HG02571 (cell line): ENCODE measurements around the gene HDAC7.
A peak's percentile ranks its signal among the peaks of the same experiment; 100 is the strongest.

ENCODE experiments used
- ATAC-seq: cut with Tn5 transposase; IDR thresholded peaks from one replicate; pipeline ENCODE4 v1.9.1; 2021; ENCODE audit warnings: mild to moderate bottlenecking, moderate library complexity; ENCODE audit not compliant: unreplicated experiment

Gene HDAC7

GRCh38 chr12:47783024-47783755 is 36.5 kb downstream of the HDAC7 start:
- ATAC-seq, result no peak

- no peak for ATAC-seq
Observed at GRCh38 chr12:47782372-47782770, 37.3 kb downstream of the HDAC7 start.

GRCh38 chr12:47781479-47782371 is 38.0 kb downstream of the HDAC7 start:
- no peak for ATAC-seq

- ATAC-seq, result no peak
Observed at GRCh38 chr12:47779943-47780504, 39.7 kb downstream of the HDAC7 start.

DNA sequence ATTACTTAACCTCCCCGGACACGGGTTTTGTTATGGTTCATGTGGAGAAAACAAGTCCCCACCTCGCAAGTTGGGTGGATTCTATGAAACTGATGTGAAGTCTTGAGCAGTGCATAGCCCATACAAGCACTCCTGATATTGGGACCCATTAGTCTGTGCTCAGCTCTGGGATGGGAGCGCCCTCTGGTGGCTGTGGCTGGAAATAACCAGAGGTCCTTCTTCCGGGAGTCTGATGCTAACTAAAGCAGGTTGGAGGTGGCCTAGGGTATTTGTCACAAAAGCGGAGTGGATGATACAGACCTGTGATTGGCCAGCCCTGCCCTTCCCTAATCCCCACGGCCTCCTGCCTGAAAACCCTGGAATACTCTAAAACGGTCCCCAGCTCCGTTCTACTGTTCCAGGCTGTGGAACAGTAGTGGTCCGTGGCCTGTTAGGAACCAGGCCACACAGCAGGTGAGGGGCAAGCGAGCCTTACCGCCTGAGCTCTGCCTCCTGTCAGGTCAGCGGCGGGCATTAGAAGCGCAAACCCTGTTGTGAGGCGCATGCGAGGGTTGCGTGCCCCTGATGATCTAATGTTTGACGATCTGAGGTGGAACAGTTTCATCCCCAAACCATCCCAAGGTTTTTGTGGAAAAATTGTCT is 40.3 kb downstream of the HDAC7 start:
- peak; percentile 69 for ATAC-seq

DNA sequence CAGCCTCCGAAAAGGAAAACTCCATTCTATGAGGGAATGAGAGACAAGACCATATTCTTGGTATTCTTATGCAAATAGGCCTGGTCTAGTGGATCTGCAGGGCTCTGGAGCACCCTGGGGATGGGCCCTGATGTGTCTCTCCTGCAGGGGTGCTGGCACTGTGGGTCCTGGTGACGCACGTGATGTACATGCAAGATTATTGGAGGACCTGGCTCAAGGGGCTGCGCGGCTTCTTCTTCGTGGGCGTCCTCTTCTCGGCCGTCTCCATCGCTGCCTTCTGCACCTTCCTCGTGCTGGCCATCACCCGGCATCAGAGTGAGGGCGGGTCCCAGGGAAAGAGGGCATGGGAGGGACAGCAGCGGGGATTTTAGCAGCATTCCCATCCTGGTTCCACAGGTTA is 40.8 kb downstream of the HDAC7 start:
- no peak for ATAC-seq

DNA sequence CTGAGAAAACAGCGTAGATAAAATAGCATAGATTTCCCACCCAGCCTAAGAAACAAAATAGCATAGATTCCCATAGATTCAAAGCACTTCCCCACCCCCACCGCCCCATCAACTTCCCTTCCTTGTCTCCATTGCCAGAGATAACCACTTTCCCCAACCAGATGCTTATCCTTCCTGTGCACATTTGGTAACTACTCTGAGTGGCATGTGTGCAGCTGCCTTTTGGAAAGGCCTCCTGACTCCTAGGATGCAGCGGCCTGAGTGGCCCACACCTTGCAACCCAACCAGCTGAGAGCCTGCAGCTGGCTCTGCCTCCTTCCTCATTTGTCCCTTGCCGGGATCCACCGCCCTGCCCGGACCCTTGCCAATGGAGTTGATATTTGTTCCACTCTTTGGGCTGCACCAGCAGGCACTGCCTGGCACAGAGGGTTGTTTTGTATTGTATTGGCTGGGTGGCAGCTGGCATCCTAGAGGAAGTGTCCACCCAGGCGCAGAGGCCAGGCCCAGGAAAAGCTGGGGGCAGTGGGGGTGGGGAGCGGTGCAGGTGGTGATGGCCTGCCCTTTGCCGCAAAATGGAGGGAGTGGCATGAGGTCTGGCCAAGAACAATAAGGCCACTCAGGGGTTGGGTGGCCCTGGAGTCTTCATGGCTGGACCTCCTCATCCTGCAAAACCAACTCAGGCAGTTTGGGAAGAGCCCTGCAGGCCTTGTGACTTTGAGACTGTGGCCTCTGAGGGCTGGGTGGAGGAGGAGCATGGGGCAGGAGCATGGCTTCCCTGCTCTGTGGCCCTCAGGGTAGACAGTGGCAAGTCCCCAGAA is 41.8 kb downstream of the HDAC7 start:
- ATAC-seq, result no peak

DNA sequence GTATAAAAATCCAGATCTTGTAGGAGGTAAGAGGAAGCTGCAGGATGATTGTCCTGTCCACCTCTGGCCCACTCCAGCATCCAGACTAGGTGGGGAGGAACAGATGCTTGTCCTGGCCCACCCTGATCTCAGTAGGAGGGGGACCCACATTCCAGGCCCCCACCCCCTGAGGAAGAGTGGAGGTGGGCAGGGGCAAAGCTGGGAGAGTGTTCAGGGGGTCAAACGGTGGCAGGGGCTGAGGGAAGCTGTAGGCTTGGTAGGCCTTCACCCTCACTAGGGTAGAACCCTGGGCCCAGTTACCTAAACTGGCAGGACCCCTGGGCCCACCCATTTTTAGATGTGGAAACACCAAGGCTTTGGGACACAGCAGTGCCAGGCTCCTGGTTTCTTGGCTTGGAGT is 42.6 kb downstream of the HDAC7 start:
- ATAC-seq, result no peak

DNA sequence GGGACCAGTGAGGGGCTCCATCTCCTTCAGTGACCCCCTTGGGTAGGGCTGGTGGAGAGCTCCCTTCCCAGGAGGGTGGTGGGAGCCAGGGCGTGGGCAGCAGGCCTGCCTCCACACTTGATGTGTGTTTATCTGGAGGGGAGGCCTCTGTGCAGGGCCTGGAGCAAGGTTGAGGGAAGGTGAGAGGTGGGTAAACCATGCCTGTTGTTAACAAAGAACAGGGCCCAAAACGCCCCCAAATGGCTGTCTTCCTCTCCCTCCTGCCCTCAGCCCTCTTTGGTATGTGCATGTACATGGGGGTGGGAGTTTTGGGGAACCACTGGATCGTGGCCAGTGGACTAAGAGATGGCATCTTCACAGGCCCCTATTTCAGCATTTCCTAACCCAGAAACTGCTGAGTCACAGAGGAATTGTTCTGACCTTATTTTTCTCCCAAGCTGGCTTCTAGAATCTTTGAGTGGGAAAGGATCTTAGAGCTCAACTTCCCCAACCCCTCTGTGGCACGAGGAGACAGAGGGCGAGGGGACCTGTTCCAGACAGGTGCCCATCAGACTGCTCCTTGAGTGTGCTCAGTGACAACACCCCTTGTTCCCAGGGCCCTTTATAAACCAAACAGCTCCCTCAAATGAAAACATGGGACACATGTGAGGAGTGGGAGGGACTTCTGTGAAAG is 43.1 kb downstream of the HDAC7 start:
- no peak for ATAC-seq

DNA sequence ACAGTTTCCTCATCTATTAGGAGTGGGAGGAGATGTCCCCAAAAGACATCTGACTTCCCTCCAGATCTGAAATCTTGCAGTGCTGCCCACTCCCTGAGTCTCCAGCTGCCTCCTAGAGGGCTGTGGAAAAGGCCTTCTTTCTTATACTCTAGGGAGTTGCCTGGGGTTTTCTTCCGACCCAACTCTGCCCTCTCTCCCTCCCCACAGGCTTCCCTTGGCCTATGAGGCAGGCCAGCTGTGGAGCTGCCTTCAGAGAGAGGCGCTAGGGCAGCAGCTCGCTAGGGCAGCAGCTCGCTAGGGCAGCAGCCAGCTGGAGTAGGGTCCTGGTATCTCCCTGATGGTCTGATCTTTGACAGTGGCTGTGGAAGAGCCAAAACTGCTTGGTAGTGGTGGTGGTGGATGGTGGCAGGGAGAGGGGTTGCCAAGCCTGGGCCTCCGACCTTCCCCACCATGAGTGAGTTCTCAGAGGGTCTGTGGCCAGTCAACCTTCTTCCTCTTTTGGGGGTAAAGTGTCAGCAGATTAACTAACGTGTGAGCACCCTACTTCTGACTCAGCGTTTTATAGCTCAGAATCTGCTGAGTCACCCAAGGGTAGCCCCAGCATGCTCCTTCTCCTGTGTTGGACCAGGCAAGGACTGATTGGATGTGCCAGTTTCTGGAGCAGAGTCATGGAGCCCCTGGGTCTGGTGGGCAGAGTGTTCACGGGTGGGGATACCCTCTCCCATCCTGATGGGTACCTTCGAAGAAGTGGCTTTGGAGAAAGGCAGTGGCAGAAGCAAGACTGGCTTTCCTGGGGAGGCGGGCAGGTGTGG is 44.4 kb downstream of the HDAC7 start:
- ATAC-seq, result no peak

- no peak for ATAC-seq
Observed at GRCh38 chr12:47774663-47775062, 45.0 kb downstream of the HDAC7 start.

- no peak for ATAC-seq
Observed at GRCh38 chr12:47773858-47774580, 45.7 kb downstream of the HDAC7 start.

DNA sequence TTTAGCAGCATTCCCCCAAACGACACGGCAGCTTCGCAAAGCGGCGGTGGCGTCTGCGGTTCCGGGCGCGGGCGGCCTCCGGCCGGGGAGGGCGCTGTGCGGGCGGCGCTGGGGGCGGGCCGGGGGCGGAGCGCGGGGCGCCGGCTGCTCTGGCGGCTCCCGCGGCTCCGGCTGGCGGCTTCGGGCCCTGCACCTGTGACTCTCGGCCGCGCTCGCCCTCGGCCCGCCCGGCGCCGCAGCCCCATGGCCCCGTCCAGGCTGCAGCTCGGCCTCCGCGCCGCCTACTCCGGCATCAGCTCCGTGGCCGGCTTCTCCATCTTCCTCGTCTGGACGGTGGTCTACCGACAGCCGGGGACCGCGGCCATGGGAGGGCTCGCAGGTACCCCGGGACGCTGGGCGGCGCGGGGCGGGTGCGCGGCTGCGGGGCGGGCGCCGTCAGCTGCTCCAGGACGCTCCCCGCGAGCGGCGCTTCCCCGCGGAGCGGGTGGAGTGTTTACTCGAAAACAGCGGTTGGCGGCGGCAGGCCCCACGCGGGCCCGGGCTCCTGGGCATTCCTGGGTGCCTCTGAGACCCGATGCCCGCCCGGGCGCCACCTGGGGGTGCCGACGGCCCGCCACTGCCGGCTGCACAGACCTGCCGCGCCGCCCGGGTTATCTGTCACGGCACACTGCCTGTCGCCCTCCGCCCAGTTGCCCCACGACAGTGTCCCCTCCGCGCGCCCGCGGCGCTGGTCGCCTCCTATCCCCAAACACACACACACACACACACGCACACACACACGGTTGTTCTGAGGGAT is 46.4 kb downstream of the HDAC7 start, which contains the start of gene SLC48A1:
SLC48A1 (plus strand) TSS at position 177 of the 796 bp plus-strand sequence; CDS start at position 244, 67 bp downstream.
- ATAC-seq, result peak; percentile 77

DNA sequence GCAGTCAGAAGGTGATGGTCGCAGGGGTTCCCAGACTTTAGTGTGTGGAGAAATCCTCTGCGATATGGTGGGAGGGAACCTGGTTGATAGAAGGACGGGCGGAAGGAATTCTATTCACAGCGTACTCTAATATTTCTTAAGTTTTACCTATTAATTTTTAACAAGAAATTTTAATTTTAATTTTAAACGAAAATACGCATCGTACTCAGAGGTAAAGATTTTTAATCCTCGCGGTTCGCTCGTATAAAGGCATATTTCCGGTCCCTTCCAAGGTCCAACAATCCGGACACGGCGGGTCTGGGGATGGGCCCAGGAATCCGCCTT is 47.0 kb downstream of the HDAC7 start:
- no peak for ATAC-seq

- no peak for ATAC-seq
Observed at GRCh38 chr12:47772094-47772660, 47.5 kb downstream of the HDAC7 start.

DNA sequence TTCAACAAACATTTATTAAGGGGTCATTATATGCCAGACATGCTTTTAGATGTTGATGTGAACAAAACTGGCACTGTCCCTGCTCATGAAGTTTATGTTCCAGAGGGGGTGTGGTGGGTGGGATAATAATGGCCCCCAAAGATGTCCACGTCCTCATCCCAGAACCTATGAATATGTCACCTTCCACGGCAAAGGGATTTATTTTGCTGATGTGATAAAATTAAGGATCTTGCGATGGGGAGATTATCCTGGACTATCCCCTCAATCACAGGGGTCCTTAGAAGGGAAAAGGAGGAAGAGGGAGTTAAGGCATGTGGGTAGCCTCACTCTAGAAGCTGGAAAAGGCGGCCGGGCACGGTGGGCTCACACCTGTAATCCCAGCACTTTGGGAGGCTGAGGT is 48.4 kb downstream of the HDAC7 start:
- no peak for ATAC-seq

DNA sequence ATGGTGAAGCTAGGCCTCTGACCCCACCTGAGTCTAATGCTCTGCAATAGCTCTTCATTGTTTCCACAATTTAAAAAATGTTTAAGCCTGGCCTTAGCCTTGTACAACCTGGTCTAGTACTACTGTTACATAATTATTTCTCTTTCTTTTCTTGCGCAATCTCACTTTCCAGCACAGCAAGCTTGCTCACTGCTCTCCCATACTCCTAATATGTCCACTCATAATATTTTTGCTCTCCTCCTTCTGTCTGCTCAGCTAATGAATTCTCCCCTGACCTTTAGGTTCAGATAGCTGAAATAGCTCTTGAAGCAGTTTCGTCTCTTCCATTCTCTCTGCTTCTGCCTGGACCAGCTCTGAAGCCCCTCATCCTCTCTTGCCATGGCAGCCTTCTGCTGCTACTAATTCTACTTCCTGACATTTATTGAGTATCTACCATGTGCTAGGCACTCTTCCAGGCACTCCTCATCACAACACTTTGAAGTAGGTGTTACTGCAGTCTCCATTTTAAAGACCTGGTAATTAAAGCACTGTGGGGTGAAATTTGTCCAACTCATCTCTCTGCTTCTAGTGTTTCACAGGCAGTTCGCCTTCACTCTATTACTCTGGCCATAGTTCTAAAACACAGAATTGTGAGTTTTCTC is 49.5 kb downstream of the HDAC7 start:
- ATAC-seq, result no peak
